ENCODE results near the gene RIPOR2. TPM values are rescaled to one million over a fixed set of nuclear protein-coding genes. Genes with fewer than 3 reads are reported as not detected.

The RIPOR2 gene
- total and polyA plus RNA-seq, 2 donors from 2014 or later, result 1.7 to 24.2 TPM

GRCh38 chr6:24859132-24859531 lies 76.6 kb downstream of the RIPOR2 start:
- FAIRE-seq, result no peak

DNA sequence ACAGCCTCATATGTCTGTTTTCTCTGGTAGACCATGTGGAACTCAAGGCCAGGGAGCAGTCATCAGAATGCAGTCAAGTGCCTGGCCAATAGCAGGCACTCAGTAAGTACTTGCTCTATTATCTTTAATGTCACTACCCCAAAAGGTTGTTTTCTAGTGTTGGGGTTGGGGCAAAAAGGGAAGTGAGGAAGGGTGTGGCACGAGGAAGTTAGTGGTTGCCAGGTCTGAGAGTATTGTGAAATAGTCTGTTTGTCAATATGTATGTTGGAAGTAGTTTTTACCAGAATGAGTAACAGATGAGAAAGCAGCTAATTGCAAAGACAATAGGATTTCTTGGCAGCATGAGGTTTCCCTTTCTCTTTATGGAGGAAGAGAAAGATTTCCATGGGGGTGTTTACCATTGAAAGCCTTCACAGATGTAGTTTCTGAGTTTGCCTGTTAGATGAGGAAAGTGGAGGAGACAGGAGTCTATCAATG lies 77.5 kb downstream of the RIPOR2 start:
- H3K9me3 ChIP-seq (ENCODE audit: control insufficient read depth in 2 of 3, insufficient read depth in 1 of 3, low read length in 3 of 3), result no peaks in the 10 kb centered on the region
- TF ChIP-seq, protein P1, sequence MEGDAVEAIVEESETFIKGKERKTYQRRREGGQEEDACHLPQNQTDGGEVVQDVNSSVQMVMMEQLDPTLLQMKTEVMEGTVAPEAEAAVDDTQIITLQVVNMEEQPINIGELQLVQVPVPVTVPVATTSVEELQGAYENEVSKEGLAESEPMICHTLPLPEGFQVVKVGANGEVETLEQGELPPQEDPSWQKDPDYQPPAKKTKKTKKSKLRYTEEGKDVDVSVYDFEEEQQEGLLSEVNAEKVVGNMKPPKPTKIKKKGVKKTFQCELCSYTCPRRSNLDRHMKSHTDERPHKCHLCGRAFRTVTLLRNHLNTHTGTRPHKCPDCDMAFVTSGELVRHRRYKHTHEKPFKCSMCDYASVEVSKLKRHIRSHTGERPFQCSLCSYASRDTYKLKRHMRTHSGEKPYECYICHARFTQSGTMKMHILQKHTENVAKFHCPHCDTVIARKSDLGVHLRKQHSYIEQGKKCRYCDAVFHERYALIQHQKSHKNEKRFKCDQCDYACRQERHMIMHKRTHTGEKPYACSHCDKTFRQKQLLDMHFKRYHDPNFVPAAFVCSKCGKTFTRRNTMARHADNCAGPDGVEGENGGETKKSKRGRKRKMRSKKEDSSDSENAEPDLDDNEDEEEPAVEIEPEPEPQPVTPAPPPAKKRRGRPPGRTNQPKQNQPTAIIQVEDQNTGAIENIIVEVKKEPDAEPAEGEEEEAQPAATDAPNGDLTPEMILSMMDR (IDR thresholded peaks at IDR 0.05; ENCODE audit: borderline replicate concordance, extremely low read depth, insufficient read depth), result no peak
- DNase-seq (no peak), FAIRE-seq (no peak)
- no peaks in the 10 kb centered on the region for H3K27me3 ChIP-seq (ENCODE audit: control insufficient read depth, insufficient read depth, low read length)
- peaks cover 0 to 4% (median 0%) of the 10 kb centered on the region in 3 donors for H3K4me1 ChIP-seq (ENCODE audit: control insufficient read depth in 2 of 3, insufficient read depth in 2 of 3, low read depth in 1 of 3, low read length in 3 of 3)
- peak overlapping the region in 1 of 2 donors; percentile 10 for H3K27ac ChIP-seq (ENCODE audit: low read depth in 2 of 2, low read length in 2 of 2)
- intact Hi-C loops (cut with DNase I), result loop anchor here (10.0 kb wide), 1 partner anchor 207 kb away; no protein-coding TSS in a partner anchor
- peaks cover 0 to 2% (median 0%) of the 10 kb centered on the region in 3 donors for H3K36me3 ChIP-seq (ENCODE audit: control insufficient read depth in 2 of 3, insufficient read depth in 3 of 3, low read length in 3 of 3)
- peak overlapping the region in 1 of 3 donors; percentile 44 for H3K9ac ChIP-seq (ENCODE audit: low read length in 3 of 3)
- no peak overlapping the region for H3K4me3 ChIP-seq (ENCODE audit: low read length in 3 of 3)

More at GRCh38 chr6:24859132-24859531, 76.6 kb downstream of the RIPOR2 start:
- Histone ChIP-seq H3K27ac (ENCODE audit: low read depth in 2 of 2, low read length in 2 of 2) (no peak overlapping the region), H3K36me3 (ENCODE audit: control insufficient read depth in 2 of 3, insufficient read depth in 3 of 3, low read length in 3 of 3) (peaks cover 0 to 2% (median 0%) of the 10 kb centered on the region in 3 donors), H3K4me3 (ENCODE audit: low read length in 3 of 3) (no peak overlapping the region), H3K9ac (ENCODE audit: low read length in 3 of 3) (no peak overlapping the region), H3K27me3 (ENCODE audit: control insufficient read depth, insufficient read depth, low read length) (no peaks in the 10 kb centered on the region), H3K9me3 (ENCODE audit: control insufficient read depth in 2 of 3, insufficient read depth in 1 of 3, low read length in 3 of 3) (no peaks in the 10 kb centered on the region), H3K4me1 (ENCODE audit: control insufficient read depth in 2 of 3, insufficient read depth in 2 of 3, low read depth in 1 of 3, low read length in 3 of 3) (peaks cover 0 to 4% (median 0%) of the 10 kb centered on the region in 3 donors)
- intact Hi-C loops (cut with DNase I), result loop anchor here (10.0 kb wide), 1 partner anchor 206 kb away; no protein-coding TSS in a partner anchor
- TF ChIP-seq, protein P1 (IDR thresholded peaks at IDR 0.05; ENCODE audit: borderline replicate concordance, extremely low read depth, insufficient read depth), result no peak
- no peak for DNase-seq

DNA sequence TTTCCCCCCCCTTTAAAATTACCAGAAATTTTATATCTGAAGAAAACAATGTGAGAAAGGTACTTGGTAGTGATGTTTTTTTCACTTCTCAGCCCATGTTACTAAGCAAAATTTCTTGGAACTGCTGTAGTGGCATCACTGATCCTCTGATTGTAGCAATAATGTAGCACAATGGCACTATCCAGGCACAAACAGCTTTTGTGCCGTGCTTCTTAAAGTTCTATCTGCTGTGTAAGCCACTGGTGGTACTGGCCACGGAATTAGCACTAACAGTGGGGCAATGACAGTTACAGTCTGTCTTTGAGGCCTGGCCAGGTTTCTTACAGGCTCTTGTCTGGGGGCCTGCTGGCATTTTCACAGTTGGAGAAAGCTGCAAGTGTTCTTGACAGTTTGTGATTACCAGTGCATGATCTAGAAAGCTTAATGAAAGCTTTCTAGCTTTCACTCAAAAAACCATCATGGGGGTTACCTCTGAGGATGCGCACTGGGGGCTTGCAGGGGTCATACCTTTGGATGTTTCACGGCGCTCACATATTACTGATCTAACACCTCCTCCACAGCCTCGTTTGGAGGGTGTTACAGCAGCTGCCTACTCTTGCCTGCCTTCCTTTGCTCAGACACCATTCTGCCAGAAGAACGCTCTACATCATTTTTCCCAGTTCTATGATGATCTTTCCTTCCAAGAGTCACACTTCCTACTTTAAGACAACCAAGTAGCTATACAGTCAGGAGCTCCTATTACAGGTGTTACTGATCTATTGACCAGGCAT lies 78.7 kb downstream of the RIPOR2 start:
- FAIRE-seq (no peak), DNase-seq (no peak)
- Histone ChIP-seq H3K9ac (ENCODE audit: low read length in 3 of 3) (no peak overlapping the region), H3K27me3 (ENCODE audit: control insufficient read depth, insufficient read depth, low read length) (no peaks in the 10 kb centered on the region), H3K27ac (ENCODE audit: low read depth in 2 of 2, low read length in 2 of 2) (no peak overlapping the region), H3K4me1 (ENCODE audit: control insufficient read depth in 2 of 3, insufficient read depth in 2 of 3, low read depth in 1 of 3, low read length in 3 of 3) (peaks cover 0 to 4% (median 0%) of the 10 kb centered on the region in 3 donors), H3K4me3 (ENCODE audit: low read length in 3 of 3) (no peak overlapping the region), H3K9me3 (ENCODE audit: control insufficient read depth in 2 of 3, insufficient read depth in 1 of 3, low read length in 3 of 3) (no peaks in the 10 kb centered on the region), H3K36me3 (ENCODE audit: control insufficient read depth in 2 of 3, insufficient read depth in 3 of 3, low read length in 3 of 3) (peaks cover 0 to 2% (median 0%) of the 10 kb centered on the region in 3 donors)
- TF ChIP-seq, protein P1 (IDR thresholded peaks at IDR 0.05; ENCODE audit: borderline replicate concordance, extremely low read depth, insufficient read depth), result no peak
- intact Hi-C loops (cut with DNase I), result loop anchor here (10.0 kb wide), 1 partner anchor 208 kb away; no protein-coding TSS in a partner anchor
